COLO668 (cell line): ENCODE measurements around the gene ADARB2.
A peak's percentile ranks its signal among the peaks of the same experiment; 100 is the strongest.
"Not testable (repeated sequence)": the region's sequence is repeated elsewhere in the genome, so short reads cannot be mapped to it uniquely, and the experiment has no call there.

Experiments used
- DNase-seq: peaks from one replicate; lab custom pipeline; 2025; ENCODE audit not compliant: unreplicated experiment; lab: John Stamatoyannopoulos, UW

The ADARB2 gene

GRCh38 chr10:1552406-1552805, 184.9 kb downstream of the ADARB2 start:
- DNase-seq, result no peak

GRCh38 chr10:1551636-1552338, 185.5 kb downstream of the ADARB2 start:
- DNase-seq, result peak; percentile 92

GRCh38 chr10:1550616-1551015, 186.7 kb downstream of the ADARB2 start:
- no peak for DNase-seq

DNA sequence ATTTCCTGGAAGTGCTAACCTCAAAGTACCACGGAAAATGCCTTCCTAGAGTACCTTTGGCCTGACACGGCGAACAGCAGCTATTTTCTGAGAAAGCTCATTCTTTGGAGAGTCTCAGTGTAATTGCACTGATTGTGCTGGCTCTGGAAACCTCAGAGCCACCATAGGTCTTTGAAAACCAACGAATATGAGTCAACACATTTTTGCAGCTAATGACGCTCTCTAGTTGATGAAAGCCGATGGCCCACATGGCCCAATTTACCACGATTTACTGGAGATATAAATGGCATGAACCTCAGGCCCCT, 187.1 kb downstream of the ADARB2 start:
- no peak for DNase-seq

DNA sequence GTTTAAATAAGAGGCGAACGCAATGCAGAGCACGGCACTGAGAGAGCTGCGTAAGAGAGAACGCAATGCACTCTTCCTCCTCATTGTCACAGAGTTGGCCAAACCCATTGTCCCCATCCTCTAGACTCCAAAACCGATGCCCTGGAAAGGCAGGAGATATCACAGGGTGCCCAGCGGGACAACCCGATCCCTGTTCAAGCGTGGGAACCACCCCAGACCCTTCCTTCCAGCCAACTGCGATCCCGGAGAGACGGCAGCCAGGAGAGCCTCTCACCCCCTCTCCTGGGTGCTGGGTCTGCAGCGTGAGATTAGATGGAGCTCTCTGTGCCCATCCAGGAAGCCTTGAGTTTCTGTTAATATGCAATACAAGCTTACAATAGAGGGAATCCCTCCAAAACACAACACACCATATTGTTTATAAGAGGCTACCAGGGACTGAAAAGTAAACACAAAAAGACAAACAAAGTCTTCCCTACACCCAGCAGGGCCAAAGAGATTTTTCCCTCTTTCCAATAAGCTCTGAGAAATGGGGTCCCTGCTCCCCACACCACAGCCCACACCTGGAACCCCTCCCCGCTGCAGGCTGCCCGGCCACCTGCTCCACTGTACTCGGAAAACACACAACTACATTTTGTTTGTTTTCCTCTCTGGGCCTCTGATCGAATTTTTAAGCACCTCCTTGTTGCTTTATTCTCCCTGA, 187.6 kb downstream of the ADARB2 start:
- peak; percentile 63 for DNase-seq

- no peak for DNase-seq
These were observed 188.7 kb downstream of the ADARB2 start for GRCh38 chr10:1548596-1548995.

DNA sequence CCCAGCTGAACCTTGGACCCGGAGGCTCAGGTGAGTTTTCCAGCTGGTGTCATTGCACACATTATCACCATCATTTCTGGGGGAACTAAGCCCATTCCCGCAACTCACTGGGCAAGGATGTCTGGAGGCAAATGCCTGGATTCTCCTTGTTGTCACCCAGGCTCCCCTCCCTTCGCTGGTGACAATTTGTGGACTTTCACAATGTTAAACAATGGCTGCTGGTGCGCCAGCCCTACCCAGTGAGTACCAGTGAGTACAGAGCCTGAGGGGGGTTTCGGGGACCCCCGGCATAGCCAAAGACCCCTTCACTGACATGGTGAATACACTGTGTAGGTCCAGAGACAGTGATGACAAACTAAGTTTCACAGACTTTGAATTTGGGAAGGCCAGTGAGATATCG, 189.2 kb downstream of the ADARB2 start:
- no peak for DNase-seq

GRCh38 chr10:1546431-1547110, 190.8 kb downstream of the ADARB2 start:
- DNase-seq, result no peak

GRCh38 chr10:1545524-1545923, 191.8 kb downstream of the ADARB2 start:
- no peak for DNase-seq

GRCh38 chr10:1544929-1545328, 192.4 kb downstream of the ADARB2 start:
- peak; percentile 8 for DNase-seq

GRCh38 chr10:1544209-1544673, 193.1 kb downstream of the ADARB2 start:
- DNase-seq, result no peak

DNA sequence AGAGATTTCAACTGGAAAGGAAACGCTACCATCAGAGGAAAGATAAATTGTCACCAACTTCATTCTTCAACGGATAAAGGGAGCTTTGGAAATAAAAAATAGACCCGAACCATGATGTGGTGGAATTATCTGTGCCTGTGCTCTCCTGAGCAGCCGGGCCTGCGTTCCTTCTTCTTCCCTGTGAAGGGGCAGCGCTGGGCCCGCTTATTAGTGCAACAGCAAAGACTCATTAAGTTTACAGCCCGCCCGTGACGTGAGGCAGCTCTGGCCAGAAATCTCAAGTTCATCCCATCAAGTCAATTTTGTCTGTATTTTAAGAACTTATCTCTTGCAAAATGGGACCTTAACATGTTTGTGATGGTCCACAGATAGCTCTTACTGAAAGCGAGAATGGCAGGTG, 193.7 kb downstream of the ADARB2 start:
- no peak for DNase-seq

GRCh38 chr10:1542941-1543340, 194.4 kb downstream of the ADARB2 start:
- DNase-seq, result no peak

- DNase-seq, result no peak
These were observed 197.2 kb downstream of the ADARB2 start for GRCh38 chr10:1540144-1540543.

- no peak for DNase-seq
These were observed 198.1 kb downstream of the ADARB2 start for GRCh38 chr10:1539216-1539615.

- DNase-seq, result no peak
These were observed 198.7 kb downstream of the ADARB2 start for GRCh38 chr10:1538531-1539061.

- DNase-seq, result no peak
These were observed 199.2 kb downstream of the ADARB2 start for GRCh38 chr10:1538121-1538520.

GRCh38 chr10:1537449-1537848, 199.9 kb downstream of the ADARB2 start:
- not testable (repeated sequence) for DNase-seq

DNA sequence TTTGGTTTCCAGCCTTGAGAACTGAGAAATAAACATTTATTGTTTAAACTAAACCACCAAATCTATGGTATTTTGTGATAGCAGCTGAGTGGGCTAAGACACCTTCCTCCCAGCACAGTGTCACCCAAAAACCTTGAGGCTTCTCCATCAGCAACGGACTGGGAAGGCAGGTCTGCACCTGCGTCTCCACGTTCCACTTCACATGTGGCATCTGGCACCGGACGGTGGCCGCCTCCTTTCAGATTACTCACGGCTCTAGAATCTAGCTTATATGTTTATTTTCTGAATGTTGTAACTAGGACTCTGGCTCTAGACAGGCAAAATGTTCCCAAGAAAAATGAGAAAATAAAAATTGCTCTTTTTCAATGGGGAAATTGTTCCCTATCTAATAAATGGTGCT, 201.0 kb downstream of the ADARB2 start:
- no peak for DNase-seq

- no peak for DNase-seq
These were observed 201.9 kb downstream of the ADARB2 start for GRCh38 chr10:1535301-1535965.

- no peak for DNase-seq
These were observed 202.5 kb downstream of the ADARB2 start for GRCh38 chr10:1534820-1535219.
